HG02970 (cell line): ENCODE results near the gene SCAF4.
"Not testable (repeated sequence)": the region's sequence is repeated elsewhere in the genome, so short reads cannot be mapped to it uniquely, and the experiment has no call there.

Experiments used
- ATAC-seq: cut with Tn5 transposase; IDR thresholded peaks from one replicate; pipeline ENCODE4 v1.9.1; 2021; ENCODE audit warnings: mild to moderate bottlenecking, moderate library complexity, moderate number of reproducible peaks; ENCODE audit not compliant: unreplicated experiment, low FRiP score

The SCAF4 gene

GRCh38 chr21:31675960-31676359 lies 56.0 kb downstream of the SCAF4 start:
- no peak for ATAC-seq

GRCh38 chr21:31675318-31675717 lies 56.6 kb downstream of the SCAF4 start:
- no peak for ATAC-seq

- no peak for ATAC-seq
Observed at GRCh38 chr21:31673321-31673912, 58.5 kb downstream of the SCAF4 start.

GRCh38 chr21:31671931-31672330 lies 60.0 kb downstream of the SCAF4 start:
- no peak for ATAC-seq

GRCh38 chr21:31671146-31671716 lies 60.7 kb downstream of the SCAF4 start:
- no peak for ATAC-seq

- ATAC-seq = no peak
Observed at GRCh38 chr21:31670070-31670469, 61.8 kb downstream of the SCAF4 start.

- no peak for ATAC-seq
Observed at GRCh38 chr21:31668651-31669491, 63.0 kb downstream of the SCAF4 start.

- ATAC-seq = no peak
Observed at GRCh38 chr21:31667639-31668038, 64.3 kb downstream of the SCAF4 start.

GRCh38 chr21:31667132-31667531 lies 64.8 kb downstream of the SCAF4 start:
- ATAC-seq = no peak

- no peak for ATAC-seq
Observed at GRCh38 chr21:31666445-31667010, 65.4 kb downstream of the SCAF4 start.

- not testable (repeated sequence) for ATAC-seq
Observed at GRCh38 chr21:31665869-31666268, 66.0 kb downstream of the SCAF4 start.

- no peak for ATAC-seq
Observed at GRCh38 chr21:31665397-31665796, 66.5 kb downstream of the SCAF4 start.

GRCh38 chr21:31663584-31664249 lies 68.2 kb downstream of the SCAF4 start:
- ATAC-seq = no peak

GRCh38 chr21:31660591-31660990 lies 71.3 kb downstream of the SCAF4 start:
- no peak for ATAC-seq

GRCh38 chr21:31660259-31660565 lies 71.7 kb downstream of the SCAF4 start:
- ATAC-seq = peak; percentile 29

GRCh38 chr21:31659536-31660258 lies 72.2 kb downstream of the SCAF4 start, which contains the start of gene SOD1:
Gene SOD1 (plus strand): TSS chr21:31659693. CDS start chr21:31659770, 77 bp downstream.
- peak; percentile 93 for ATAC-seq

GRCh38 chr21:31659286-31659535 lies 72.7 kb downstream of the SCAF4 start:
- peak; percentile 11 for ATAC-seq

GRCh38 chr21:31658053-31658452 lies 73.9 kb downstream of the SCAF4 start:
- ATAC-seq = no peak

GRCh38 chr21:31656199-31657095 lies 75.5 kb downstream of the SCAF4 start:
- ATAC-seq = no peak
